Astrocyte of the spinal cord (primary cell): ENCODE results near the gene RET.

ENCODE experiments used
- DNase-seq: peaks from one replicate; pipeline ENCODE4 v3.0.0; 2011; ENCODE audit warnings: low read depth, low spot score
- H3K4me3 ChIP-seq: 2 replicates; pipeline ENCODE4 v1.5.1; 2011; ENCODE audit warnings: low read depth, mild to moderate bottlenecking, low read length, moderate library complexity
- CTCF ChIP-seq: IDR thresholded peaks from 2 replicates; pipeline ENCODE4 v1.5.1; 2012; ENCODE audit warnings: low read depth, mild to moderate bottlenecking, low read length, inconsistent platforms
- in situ Hi-C: cut with HindIII; loops from 2 replicates; pipeline ENCODE4 v1.10.0; 2017; ENCODE audit warnings: low sequenced_read_pairs

Gene RET

GRCh38 chr10:43167498-43167889 lies 90.6 kb downstream of the RET start:
- DNase-seq: no peak
- in situ Hi-C loops: no loop called here
- H3K4me3 ChIP-seq: no peak overlapping the region
- TF ChIP-seq CTCF: no peak

GRCh38 chr10:43170491-43170890 lies 93.6 kb downstream of the RET start:
- TF ChIP-seq CTCF: peak; percentile 32
- in situ Hi-C loops: no loop called here
- peak; percentile 14 for DNase-seq
- no peak overlapping the region for H3K4me3 ChIP-seq

- H3K4me3 ChIP-seq: no peak overlapping the region
- TF ChIP-seq CTCF: no peak
- no peak for DNase-seq
- in situ Hi-C loops: no loop called here
These were observed 95.8 kb downstream of the RET start for GRCh38 chr10:43172645-43173044.

- TF ChIP-seq CTCF: no peak
- no peak for DNase-seq
- in situ Hi-C loops: no loop called here
- no peak overlapping the region for H3K4me3 ChIP-seq
These were observed 96.3 kb downstream of the RET start for GRCh38 chr10:43173120-43173519.

GRCh38 chr10:43174969-43175368 lies 98.1 kb downstream of the RET start:
- TF ChIP-seq CTCF: no peak
- no peak overlapping the region for H3K4me3 ChIP-seq
- in situ Hi-C loops: no loop called here
- no peak for DNase-seq

GRCh38 chr10:43176271-43176670 lies 99.4 kb downstream of the RET start:
- TF ChIP-seq CTCF: no peak

GRCh38 chr10:43177595-43177994 lies 100.7 kb downstream of the RET start:
- TF ChIP-seq CTCF: no peak
- no peak for DNase-seq
- in situ Hi-C loops: no loop called here
- no peak overlapping the region for H3K4me3 ChIP-seq

More at GRCh38 chr10:43176271-43176670, 99.4 kb downstream of the RET start:
- no peak overlapping the region for H3K4me3 ChIP-seq
- no peak for DNase-seq
- in situ Hi-C loops: no loop called here
